HG03097 (cell line): ENCODE measurements around the gene MBOAT7.
"Not testable (repeated sequence)": the region's sequence is repeated elsewhere in the genome, so short reads cannot be mapped to it uniquely, and the experiment has no call there.

Experiments used
- ATAC-seq: cut with Tn5 transposase; IDR thresholded peaks from one replicate; pipeline ENCODE4 v1.9.1; 2021; ENCODE audit not compliant: unreplicated experiment, low FRiP score

The MBOAT7 gene

GRCh38 chr19:54209058-54209810, 19.9 kb upstream of the MBOAT7 start:
- no peak for ATAC-seq

- ATAC-seq: no peak
These were observed 19.3 kb upstream of the MBOAT7 start for GRCh38 chr19:54208784-54209057.

GRCh38 chr19:54207983-54208783, 18.8 kb upstream of the MBOAT7 start:
- peak; percentile 40 for ATAC-seq

- ATAC-seq: no peak
These were observed 18.2 kb upstream of the MBOAT7 start for GRCh38 chr19:54207676-54207982.

- ATAC-seq: not testable (repeated sequence)
These were observed 17.8 kb upstream of the MBOAT7 start for GRCh38 chr19:54207193-54207592.

DNA sequence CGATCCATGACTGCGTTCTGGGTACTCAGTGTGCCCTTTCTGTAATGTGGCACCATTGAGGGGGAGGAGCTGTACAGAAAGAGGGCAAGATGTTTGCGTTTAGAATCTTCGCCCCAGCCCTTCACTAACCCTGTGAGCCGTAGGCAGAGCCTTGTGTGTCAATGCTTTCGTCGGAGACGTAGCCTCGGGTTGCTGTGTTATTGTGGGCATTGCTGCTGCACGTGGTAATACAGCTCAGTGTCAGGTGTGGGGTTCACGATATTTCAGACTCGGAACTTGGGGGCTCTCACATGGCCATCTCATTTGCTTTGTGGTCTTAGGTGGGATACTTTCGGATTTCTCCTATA, 17.4 kb upstream of the MBOAT7 start:
- no peak for ATAC-seq

- ATAC-seq: no peak
These were observed 16.9 kb upstream of the MBOAT7 start for GRCh38 chr19:54206030-54206830.

DNA sequence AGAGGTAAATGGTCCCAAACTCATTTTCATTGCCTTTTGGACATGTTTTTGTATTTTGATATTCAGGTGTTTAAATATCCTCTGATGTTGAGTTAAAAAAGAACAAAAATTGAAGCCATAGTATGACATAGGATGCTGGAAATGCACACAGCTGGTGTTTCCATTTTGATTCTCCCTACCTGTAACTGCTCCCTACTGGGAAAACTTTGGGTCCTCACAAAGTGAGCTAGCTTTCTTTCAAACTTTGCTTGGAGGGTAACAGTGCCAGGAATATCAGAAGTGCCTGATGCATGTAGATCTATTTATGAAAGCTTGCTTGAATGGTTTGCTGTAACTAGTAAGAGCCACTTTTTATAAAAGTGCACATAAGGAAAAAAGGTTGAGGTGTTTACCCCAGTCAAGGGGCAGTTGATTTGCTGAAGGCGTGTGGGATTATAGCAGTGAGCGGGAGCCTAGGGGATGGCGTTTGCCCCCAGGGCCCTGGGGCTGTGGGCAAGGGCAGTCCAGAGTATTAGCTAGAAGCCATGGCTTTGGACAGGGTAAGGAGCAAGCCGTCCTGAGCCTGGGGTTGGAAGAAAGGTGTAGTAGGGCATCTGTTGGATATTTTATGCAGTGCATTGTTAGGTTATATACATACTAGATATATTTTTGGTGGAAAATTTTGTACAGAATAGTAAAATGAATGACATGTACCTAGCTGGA, 15.5 kb upstream of the MBOAT7 start:
- no peak for ATAC-seq

GRCh38 chr19:54203151-54203611, 13.8 kb upstream of the MBOAT7 start:
- no peak for ATAC-seq

DNA sequence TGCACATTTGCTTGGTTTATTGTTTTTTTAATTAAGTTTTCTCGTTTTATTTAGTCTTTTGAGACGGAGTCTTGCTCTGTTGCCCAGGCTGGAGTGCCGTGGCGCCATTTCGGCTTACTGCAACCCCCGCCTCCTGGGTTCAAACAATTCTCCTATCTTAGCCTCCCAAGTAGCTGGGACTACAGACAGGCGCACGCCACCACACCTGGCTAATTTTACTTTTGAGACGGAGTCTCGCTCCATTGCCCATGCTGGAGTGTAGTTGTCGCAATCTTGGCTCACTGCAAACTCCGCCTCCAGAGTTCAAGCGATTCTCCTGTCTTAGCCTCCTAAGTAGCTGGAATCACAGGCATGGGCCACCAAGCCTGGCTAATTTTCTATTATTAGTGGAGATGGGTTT, 12.6 kb upstream of the MBOAT7 start:
- ATAC-seq: no peak

- no peak for ATAC-seq
These were observed 11.9 kb upstream of the MBOAT7 start for GRCh38 chr19:54201172-54201701.

DNA sequence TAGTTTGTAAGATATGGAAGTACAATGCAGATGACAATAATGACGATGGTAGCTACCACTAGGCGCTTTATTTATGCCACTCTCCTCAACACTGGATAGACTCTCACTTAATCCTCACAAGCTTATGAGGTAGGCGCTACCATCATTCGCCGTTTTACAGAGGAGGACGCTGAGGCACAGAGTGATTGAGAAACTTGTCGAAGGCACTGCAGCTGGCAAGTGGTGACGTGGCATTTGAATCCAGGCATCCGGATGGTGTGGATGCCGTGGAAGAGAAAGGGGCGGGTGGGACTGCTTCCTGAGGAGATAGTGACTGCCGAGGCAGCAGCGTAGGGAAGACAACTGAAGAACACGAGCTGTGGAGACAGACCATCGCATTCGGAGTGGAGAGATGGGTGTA, 10.0 kb upstream of the MBOAT7 start:
- ATAC-seq: no peak

- no peak for ATAC-seq
These were observed 7.7 kb upstream of the MBOAT7 start for GRCh38 chr19:54197121-54197520.

- ATAC-seq: no peak
These were observed 7.2 kb upstream of the MBOAT7 start for GRCh38 chr19:54196536-54196935.

DNA sequence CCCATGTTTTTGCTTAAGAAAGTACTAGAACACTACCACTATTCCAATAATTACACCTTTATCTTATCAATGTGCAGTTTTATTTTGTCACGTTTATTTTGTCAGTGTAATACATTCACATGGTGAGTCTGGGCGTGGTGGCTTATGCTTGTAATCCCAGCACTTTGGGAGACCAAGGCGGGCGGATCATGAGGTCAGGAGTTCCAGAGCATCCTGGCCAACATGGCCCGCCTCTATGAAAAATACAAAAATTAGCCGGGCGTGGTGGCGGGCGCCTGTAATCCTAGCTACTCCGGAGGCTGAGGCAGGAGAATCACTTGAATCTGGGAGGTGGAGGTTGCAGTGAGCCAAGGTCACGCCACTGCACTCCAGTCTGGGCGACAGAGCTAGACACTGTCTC, 5.1 kb upstream of the MBOAT7 start:
- ATAC-seq: not testable (repeated sequence)

- ATAC-seq: no peak
These were observed 3.6 kb upstream of the MBOAT7 start for GRCh38 chr19:54193011-54193410.

GRCh38 chr19:54191811-54192453, 2.6 kb upstream of the MBOAT7 start:
- no peak for ATAC-seq

GRCh38 chr19:54191011-54191810, 1.8 kb upstream of the MBOAT7 start, which contains the start of gene TSEN34:
Gene TSEN34, plus strand, starts transcription at chr19:54191308. Its CDS starts 57 bp downstream, at chr19:54191365.
- ATAC-seq: peak; percentile 20

GRCh38 chr19:54190503-54191010, 1.2 kb upstream of the MBOAT7 start:
- peak; percentile 48 for ATAC-seq
